NCI-H446 treated with DMSO at 0.1 percent for 48 hours (cell line): Measurements from ENCODE around the gene SLC6A8.

ENCODE experiments used
- DNase-seq: peaks from one replicate; lab custom pipeline; 2025; lab: John Stamatoyannopoulos, UW

The SLC6A8 gene

DNA sequence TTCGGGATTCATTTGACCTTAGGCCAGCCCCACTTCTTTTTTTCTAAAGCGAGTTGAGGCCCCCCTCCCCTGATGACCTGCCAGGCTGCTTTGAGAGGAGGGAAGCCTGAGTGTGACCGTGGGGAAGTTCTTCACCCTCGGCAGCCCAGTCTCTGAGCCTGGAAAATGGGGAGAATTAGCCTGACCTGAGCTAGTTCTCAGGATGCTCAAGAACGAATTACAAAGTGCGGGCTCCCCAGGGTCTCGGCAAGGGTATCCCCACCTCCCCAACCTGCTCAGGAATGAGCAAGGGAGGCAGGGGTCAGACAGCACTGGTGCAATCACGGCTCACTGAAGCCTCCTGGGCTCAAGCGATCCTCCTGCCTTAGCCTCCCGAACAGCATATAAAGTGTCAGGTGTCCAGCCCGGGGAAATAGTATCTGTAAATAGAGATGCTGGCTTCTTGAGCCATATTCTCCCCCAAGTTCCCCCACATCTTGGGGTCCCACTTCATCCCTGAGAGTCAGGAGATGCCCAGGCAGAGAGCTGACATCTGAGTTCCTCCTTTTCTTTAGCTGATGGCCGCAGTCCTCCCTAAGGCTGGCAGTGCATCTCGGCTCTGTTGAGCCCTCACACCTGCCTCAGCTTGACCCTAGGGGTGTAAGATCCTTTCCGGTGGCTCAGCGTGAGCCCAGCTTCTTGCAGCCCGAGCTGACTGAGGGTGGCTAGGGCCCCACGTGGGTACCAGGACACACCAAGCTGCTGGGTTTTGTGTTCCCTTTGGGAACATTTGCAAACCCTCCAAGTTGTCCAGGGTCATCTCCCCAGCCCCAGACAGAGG lies 39.2 kb upstream of the SLC6A8 start:
- no peak for DNase-seq

DNA sequence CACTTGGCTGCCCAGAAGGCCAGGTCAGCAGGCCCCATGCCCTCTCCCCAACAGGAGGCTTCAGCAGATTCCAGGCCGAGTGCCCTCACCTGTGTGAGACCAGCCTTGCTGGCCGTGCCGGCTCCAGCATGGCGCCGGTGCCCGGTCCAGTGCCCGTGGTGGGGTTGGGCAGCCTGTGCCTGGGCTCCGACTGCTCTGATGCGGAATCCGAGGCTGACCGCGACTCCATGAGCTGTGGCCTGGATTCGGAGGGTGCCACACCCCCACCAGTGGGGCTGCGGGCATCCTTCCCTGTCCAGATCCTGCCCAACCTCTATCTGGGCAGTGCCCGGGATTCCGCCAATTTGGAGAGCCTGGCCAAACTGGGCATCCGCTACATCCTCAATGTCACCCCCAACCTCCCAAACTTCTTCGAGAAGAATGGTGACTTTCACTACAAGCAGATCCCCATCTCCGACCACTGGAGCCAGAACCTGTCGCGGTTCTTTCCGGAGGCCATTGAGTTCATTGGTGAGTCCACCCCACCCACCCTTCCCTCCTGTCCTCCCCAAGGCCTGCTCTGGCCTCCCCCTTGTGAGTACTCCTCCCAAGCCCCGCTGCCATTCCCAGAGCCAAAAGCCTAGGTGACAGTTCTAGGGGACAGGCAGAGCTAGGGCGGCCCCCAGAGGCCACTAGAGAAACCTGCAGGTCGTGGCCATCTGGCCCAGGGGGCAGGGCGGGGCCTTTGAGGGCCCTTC lies 38.4 kb upstream of the SLC6A8 start:
- no peak for DNase-seq

GRCh38 chrX:153649915-153650782 lies 37.6 kb upstream of the SLC6A8 start:
- no peak for DNase-seq

DNA sequence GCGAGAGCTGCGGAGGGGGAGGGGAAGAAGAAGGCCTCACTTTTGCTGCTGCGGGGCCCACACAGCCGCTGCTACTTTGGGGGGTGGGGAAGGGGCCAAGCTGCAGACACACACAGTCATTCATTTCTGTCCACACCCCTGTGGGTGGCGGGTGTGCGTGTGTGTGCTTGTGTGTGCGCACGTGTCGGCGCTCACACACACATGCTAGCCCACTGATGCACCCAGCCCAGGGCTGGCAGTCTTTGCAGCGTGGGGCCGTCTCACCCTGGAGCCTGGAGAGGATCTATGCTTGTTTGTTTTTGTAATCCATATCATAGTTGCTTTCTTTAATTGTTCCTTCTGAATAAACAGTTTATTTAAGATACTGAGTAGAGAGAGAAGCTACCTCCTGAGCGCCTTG lies 36.8 kb upstream of the SLC6A8 start:
- DNase-seq, result no peak

GRCh38 chrX:153651540-153652079 lies 36.1 kb upstream of the SLC6A8 start:
- DNase-seq, result no peak

DNA sequence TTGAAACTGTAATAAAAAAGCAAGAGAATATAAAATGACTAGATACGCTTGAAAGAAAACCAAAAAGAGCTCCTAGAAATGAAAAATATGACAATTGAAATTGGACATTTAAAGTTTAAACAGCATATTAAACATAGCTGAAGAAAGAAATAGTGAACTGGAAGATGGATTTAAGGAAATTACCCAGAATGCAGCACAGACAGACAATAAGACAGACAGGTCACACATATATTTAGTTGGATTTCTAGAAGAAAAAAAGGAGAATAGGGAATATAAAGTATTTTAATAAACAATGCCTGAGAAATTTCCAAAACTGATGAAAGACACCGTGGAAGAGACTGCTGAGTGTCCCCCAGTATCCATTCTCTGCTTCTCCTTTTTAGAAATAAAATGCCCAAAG lies 34.2 kb upstream of the SLC6A8 start:
- DNase-seq, result no peak

GRCh38 chrX:153657161-153657560 lies 30.6 kb upstream of the SLC6A8 start:
- no peak for DNase-seq

- no peak for DNase-seq
These were observed 28.5 kb upstream of the SLC6A8 start for GRCh38 chrX:153659268-153659667.

- DNase-seq, result no peak
These were observed 25.5 kb upstream of the SLC6A8 start for GRCh38 chrX:153662266-153662665.

DNA sequence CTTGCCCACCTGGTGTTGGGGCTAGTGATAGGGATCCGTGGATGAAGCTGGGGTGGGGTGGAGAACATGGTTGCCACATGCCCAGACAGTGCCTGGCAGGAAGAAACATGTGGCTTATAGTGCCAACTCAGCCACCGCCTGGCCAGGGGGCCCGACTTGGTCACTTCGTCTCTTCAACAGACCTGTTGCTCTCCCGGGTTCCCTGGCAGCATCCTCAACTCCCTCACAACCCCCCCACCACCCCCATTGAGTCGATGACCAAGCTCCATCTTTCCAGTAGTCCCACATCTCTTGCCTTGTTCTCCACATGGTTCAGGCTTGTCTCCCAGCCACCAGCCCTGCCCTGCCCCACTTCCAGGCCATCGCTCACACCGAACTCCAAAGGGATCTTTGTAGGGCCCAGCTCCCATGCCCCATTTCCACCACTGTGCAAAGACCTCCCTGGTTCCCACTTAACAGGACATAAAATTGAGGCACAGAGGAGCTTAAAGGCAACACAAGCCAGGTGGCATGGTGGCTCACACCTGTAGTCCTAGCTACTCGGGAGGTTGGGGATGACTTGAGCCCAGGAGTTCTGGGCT lies 21.9 kb upstream of the SLC6A8 start:
- DNase-seq, result no peak

DNA sequence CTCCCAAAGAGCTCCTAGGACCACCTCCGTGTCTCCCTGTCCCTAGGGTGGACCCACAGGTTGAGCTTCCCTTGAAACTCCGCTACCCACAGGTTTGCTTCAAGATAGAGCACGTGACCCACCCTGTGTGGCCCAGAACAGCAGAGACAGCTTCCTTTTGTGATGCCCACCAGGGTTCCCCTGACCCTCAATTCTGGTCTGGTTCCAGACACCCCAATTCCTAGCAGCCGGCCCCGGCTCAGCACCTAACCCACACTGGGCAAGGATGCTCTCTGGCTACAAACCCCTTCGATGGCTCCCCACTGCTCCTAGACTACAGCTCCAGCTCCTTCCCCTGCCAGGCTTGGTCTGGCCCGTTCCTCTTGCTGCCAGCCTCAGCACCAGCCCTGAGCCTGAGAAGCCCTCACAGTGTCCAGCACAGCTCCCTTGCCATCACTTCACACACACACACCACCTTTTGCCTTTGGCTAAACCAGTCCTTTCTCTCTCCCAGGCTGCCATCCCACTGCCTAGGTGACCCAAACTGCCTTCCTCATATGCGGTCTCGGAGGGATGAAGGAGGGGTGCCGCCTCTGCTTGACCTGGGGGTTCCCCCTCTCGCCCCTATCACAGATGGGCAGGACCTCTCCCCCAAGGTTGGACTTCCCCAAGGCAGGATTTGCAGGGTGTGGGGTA lies 20.3 kb upstream of the SLC6A8 start:
- DNase-seq, result no peak

DNA sequence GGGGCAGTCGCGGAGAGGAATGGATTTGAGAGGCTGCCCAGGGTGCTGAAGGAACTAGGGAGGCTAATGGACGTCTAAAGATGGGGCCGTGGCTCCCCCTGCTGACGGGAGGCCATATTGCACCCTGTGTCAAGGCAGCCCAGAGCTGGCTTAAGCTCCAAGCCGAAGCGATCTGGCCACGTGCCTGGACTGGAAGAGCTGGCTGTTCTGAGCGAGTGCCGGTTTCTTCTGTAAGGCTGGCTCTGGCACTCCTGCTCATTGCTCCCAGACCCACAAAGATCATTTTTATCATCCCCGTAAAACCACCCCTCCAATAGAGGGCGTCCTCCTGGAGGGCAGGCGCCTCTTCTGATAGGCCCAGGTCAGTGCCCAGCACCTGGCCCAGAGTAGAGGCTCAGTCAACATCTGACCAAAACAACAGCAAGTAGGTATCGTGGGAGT lies 19.8 kb upstream of the SLC6A8 start:
- peak; percentile 54 for DNase-seq

DNA sequence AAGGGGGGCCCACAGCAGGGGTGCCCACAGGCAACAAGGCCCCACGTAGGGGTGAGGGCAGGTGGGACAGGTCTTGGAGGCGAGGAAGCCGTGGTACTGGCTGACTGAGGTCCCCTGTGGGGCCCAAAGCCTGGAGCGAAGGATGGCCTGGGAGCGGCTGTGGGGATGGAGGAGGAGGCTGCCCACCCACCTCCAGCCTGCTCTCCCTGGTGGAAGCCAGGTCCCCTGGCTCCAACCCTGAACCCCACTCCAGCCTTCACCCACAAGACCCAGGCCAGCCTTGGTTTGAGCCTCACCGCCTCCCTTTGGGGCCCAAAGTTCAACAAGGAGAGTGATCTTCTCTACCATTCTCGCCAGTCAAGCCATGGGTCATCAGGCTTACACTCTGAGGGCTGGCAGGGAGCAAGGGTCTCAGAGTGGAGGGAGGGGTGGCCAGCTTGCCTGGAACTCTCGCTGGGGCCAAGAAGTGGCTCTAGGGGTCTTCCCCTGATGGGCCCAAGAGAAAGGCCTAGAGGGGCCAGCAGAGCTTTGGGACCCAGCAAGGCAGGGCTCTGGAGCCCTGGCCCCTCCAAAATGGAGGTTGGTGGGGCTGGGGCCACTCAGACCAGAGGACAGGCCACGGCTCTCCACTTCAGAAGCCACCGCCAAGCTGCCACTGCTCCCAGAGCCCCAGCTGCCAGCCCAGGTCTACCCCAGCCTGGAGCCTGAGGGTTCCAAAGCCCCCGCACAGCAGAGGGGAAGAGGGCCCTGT lies 19.1 kb upstream of the SLC6A8 start:
- no peak for DNase-seq

DNA sequence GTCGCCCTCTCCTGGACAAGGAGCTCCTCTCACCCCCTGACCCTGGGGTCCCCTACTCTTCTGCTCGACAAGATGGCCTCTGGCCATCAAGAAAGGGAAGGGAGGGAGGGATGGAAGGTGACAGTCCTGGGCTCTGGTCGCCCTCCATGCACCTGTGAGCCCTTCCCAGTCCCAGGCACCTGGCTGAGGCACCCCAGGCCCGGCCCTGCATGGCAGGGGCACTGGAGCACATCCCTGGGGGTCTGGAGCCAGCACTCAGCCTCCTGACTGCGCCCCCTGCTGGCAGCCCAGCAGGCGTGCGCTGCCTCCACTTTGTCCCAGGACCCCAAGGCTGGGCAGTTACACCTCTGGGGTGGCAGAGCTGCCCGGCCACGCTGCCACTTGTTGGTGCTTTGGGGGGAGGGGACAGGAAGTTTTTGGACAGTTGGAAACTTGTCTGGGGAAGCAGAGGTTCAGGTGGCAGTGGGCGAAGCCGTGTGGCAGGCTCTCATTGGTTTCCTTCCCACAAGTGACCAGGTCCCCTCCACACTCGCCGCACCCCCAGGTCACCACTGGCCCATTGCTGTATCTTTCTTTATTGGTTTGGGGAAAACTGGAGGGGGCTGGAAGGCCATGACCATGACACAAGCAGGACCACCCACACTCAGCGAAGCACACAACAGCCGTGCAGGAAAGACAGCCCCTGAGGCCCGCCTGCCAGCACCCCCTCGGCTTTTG lies 18.4 kb upstream of the SLC6A8 start:
- no peak for DNase-seq

DNA sequence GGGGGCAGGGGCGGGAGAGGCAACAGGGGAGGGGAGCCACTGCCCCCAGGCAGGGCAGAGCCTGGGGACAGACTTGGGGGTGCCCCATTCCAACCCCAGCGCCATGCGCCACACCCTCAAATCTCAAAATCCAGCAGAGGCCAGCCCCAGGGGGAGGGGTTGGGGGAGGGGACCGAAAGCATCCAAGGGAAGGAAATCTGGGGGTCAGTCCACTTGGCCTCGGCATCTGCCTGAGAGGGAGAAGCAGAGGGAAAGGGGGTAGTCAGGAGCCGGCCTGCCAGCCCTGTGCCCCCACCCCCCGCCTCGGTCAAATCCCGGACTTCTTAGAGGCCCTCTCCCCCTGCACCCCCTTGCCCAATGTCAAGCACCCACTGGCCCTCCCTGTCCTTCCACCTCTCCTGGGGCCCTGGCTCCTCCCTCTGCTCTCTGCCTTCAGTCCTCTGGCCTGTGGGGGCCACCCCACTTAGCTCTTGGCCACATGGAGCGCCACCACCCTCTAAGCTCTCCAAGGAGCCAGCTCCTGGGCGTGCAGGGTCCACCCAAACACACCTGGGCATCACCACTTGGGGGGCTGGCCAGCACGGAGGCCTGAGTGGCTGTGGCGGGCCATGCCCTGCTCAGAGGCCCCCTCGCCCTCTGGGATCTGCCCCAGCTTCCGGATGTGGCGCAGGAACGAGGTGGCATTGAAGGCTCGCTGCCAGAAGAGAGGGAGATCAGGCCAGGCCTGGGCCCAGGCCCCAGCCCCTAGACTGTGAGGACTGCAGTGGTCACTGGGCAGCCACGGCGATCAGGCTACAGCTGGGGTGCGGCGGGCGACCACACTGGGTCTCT lies 17.6 kb upstream of the SLC6A8 start:
- no peak for DNase-seq

DNA sequence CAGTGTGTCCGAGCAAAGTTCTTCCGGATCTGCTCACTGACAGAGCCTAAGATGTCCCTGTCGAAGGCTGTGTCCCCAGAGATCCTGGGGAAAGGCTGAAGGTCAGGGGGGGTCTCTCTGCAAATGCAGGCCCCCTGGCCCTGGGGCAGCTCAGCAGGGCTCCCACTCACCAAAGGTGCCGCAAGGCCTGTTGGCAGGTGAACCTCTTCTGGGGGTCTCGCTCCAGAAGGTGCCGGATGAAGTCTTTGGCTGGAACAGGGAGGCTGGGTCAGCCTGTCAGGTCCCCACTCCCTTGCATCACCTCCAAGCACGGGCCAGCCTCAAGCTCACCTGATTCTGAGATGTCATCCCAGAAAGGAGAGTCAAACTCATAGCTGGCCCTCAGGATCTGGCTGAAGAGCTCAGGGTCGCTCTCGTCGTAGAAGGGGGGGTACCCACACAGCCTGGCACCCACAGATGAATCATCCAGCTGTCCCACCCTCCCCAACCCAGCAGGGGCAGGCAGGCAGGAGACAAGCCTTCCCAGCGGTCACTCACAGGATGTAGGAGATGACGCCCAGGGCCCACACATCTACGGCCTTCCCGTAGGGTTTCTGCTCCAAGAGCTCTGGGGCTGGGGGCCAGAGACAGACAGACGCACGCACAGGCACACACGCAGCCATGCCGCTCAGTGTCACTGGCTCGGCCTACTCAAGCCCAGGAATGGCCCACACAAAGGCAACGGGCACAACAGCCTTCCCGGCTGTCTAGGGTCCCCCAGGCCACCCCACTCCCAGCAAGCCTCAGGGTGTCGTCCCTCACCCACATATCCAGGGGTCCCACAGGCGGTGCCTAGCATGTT lies 16.8 kb upstream of the SLC6A8 start:
- no peak for DNase-seq

DNA sequence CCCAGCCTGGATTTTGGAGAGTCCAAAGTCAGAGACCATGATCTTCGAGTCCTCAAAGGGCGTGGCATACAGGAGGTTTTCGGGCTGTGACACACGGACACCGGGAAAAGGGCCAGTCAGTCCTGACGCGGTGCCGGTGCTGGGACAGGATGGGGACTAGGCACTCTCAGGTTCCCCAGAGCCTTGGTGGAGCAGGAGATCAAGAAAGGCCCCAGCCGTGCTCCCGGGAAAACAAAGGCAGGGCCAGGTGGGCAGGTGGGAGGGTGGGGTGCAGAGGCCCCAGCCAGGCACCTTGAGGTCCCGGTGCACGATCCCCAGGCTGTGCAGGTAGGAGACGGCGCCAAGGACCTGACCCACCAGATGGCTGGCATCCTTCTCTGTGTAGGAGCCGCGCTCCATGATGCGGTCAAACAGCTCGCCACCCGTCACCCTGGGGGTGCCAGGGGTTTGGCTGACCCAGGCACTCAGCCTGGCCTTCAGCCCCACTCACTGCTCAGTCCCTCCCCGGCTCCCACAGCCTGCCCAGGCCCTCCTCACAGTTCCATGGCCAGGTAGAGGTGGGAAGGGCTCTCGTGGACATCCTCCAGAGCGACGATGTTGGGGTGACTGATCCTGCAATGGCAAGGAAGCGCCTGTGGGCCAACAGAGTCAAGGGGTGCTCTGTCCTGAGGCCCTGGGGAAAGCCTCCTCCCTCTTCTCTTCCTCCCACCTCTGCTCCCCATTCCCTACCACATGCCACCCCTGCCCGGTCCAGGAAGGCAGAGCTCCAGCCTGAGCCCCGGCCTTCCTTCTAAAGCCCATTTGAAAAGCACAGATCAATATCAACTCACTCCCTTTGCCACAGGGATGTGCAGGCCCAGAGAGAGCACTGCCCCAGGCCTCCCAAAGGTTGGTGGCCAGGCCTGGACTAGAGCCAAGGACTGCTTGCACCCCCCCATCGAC lies 15.9 kb upstream of the SLC6A8 start:
- no peak for DNase-seq
